Left ventricle myocardium inferior (tissue), 1 donor: ENCODE measurements around the gene RAB31. TPM values are rescaled to one million over a fixed set of nuclear protein-coding genes. Genes with fewer than 3 reads are reported as not detected.

ENCODE experiments used
- DNase-seq: peaks from one replicate; pipeline ENCODE4 v3.0.0-alpha.2; 2020
- H3K27ac ChIP-seq: fragments of 200-600 bp; replicated peaks from 2 replicates; pipeline ENCODE4 v1.8.0; 2021
- H3K27me3 ChIP-seq: fragments of 200-600 bp; 2 replicates; pipeline ENCODE4 v1.8.0; 2021; ENCODE audit warnings: low read depth
- H3K36me3 ChIP-seq: fragments of 200-600 bp; 2 replicates; pipeline ENCODE4 v1.8.0; 2021
- H3K4me1 ChIP-seq: fragments of 200-600 bp; 2 replicates; pipeline ENCODE4 v1.8.0; 2021
- H3K4me3 ChIP-seq: fragments of 200-600 bp; 2 replicates; pipeline ENCODE4 v1.8.0; 2021; ENCODE audit warnings: mild to moderate bottlenecking, moderate library complexity
- H3K9me3 ChIP-seq: fragments of 200-600 bp; replicated peaks from 2 replicates; pipeline ENCODE4 v1.8.0; 2021
- CTCF ChIP-seq: fragments of 200-600 bp; IDR thresholded peaks from 2 replicates; pipeline ENCODE4 v1.8.0; 2021; ENCODE audit warnings: antibody characterized with exemption, mild to moderate bottlenecking, borderline replicate concordance
- intact Hi-C: fragments of 100-400 bp; cut with micrococcal nuclease; formaldehyde crosslinking; loops from one replicate; pipeline ENCODE4 v1.11.0; 2022
- total RNA-seq: library from RNA; stranded (reverse); fragmentation: NEBNext Ultra II Directional; extraction: Animal tissue kit (Norgen Biotek cat#: 25700); gene quantifications from one replicate; pipeline ENCODE4 v1.2.1, GENCODE V29; 2021
- donor health status: DM: no; HTN: yes; CAD: no; lungs with severe emphysema.

The RAB31 gene
- total RNA-seq, 1 donor from 2014 or later = 12.0 TPM

DNA sequence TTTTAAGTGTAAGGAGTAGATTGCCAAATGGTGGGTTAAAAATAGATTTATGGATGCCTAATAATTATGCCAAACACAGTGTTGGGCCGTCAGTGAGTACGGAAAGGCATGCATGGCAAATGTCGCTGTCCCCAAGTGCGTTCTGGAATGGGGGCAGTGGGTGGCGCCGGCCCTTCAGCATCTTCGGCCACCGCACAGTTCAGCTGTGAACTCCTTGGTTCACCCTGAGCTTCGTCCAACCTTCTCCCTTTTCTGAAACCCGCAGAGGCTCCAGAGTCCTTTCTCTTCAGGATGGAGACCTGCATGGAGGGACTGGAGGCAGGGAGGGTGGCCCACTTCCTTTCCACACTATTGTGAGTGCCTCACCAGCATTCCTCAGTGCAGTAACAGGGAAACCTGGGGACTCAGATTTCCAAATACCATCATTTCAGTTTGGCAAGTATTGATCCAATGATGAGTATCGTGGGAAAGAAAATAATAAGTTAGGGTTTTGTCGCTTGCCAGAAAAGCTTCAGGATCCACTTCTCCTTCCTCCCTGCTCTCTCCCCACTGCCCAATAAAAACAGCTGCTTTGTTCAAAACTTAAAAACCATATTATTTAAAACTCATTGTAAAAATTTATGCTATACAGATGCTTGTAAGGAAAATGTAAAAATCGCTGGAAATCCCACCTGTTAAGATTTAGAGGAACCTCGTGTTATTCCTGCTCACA lies 103.0 kb downstream of the RAB31 start:
- H3K4me3 ChIP-seq = no peak overlapping the region
- peaks cover 54% of the 10 kb centered on the region for H3K4me1 ChIP-seq
- H3K36me3 ChIP-seq = no peaks in the 10 kb centered on the region
- no peaks in the 10 kb centered on the region for H3K27me3 ChIP-seq
- H3K27ac ChIP-seq = peak overlapping the region; percentile 78
- TF ChIP-seq CTCF = no peak
- no peak for DNase-seq
- intact Hi-C loops = no loop called here
- H3K9me3 ChIP-seq = no peaks in the 10 kb centered on the region

GRCh38 chr18:9811978-9812377 lies 103.9 kb downstream of the RAB31 start:
- Histone ChIP-seq H3K9me3 (no peaks in the 10 kb centered on the region), H3K36me3 (no peaks in the 10 kb centered on the region), H3K4me3 (no peak overlapping the region), H3K4me1 (peaks cover 59% of the 10 kb centered on the region), H3K27ac (no peak overlapping the region), H3K27me3 (no peaks in the 10 kb centered on the region)
- intact Hi-C loops = no loop called here
- no peak for DNase-seq
- no peak for TF ChIP-seq CTCF

GRCh38 chr18:9814431-9814830 lies 106.3 kb downstream of the RAB31 start:
- Histone ChIP-seq H3K27ac (no peak overlapping the region), H3K9me3 (peaks cover 13% of the 10 kb centered on the region), H3K4me3 (no peak overlapping the region), H3K36me3 (no peaks in the 10 kb centered on the region), H3K27me3 (no peaks in the 10 kb centered on the region), H3K4me1 (peaks cover 54% of the 10 kb centered on the region)
- DNase-seq = no peak
- intact Hi-C loops = no loop called here
- no peak for TF ChIP-seq CTCF

- H3K4me1 ChIP-seq = peaks cover 27% of the 10 kb centered on the region
- H3K27ac ChIP-seq = peak overlapping the region; percentile 80
- no peak for TF ChIP-seq CTCF
- no peak for DNase-seq
- intact Hi-C loops = no loop called here
- H3K36me3 ChIP-seq = no peaks in the 10 kb centered on the region
- H3K27me3 ChIP-seq = no peaks in the 10 kb centered on the region
- H3K9me3 ChIP-seq = peaks cover 28% of the 10 kb centered on the region
- no peak overlapping the region for H3K4me3 ChIP-seq
These were observed 109.2 kb downstream of the RAB31 start for GRCh38 chr18:9817286-9817685.

- Histone ChIP-seq H3K27ac (peak overlapping the region; percentile 80), H3K27me3 (no peaks in the 10 kb centered on the region), H3K9me3 (peaks cover 28% of the 10 kb centered on the region), H3K36me3 (no peaks in the 10 kb centered on the region), H3K4me3 (no peak overlapping the region), H3K4me1 (peaks cover 27% of the 10 kb centered on the region)
- TF ChIP-seq CTCF = peak; percentile 20
- DNase-seq = no peak
- intact Hi-C loops = no loop called here
These were observed 109.8 kb downstream of the RAB31 start for GRCh38 chr18:9817725-9818422.
